KOPT-K1 (cell line): Measurements from ENCODE around the gene RBM3.
A peak's percentile ranks its signal among the peaks of the same experiment; 100 is the strongest.

Source experiments
- H3K27ac ChIP-seq: fragments of 200-600 bp; sonication (generic); 2 replicates; pipeline ENCODE4 v1.5.1; 2016; ENCODE audit warnings: antibody characterized with exemption, mild to moderate bottlenecking, low read depth, low read length; ENCODE audit not compliant: poor library complexity, severe bottlenecking
- H3K36me3 ChIP-seq: fragments of 200-600 bp; sonication (generic); 2 replicates; pipeline ENCODE4 v1.5.1; 2017; ENCODE audit warnings: antibody characterized with exemption, mild to moderate bottlenecking, low read length, moderate library complexity; ENCODE audit not compliant: insufficient read depth
- H3K9me3 ChIP-seq: fragments of 200-600 bp; sonication (generic); 2 replicates; pipeline ENCODE4 v1.5.1; 2017; ENCODE audit warnings: antibody characterized with exemption, low read length, mild to moderate bottlenecking; ENCODE audit not compliant: insufficient read depth, poor library complexity, severe bottlenecking

The RBM3 gene

GRCh38 chrX:48559636-48560035 lies 14.6 kb upstream of the RBM3 start:
- Histone ChIP-seq H3K9me3 (no peaks in the 10 kb centered on the region), H3K36me3 (peaks cover 67% of the 10 kb centered on the region), H3K27ac (no peak overlapping the region)

GRCh38 chrX:48560056-48560455 lies 14.2 kb upstream of the RBM3 start:
- H3K27ac ChIP-seq: no peak overlapping the region

GRCh38 chrX:48560681-48561080 lies 13.6 kb upstream of the RBM3 start:
- H3K27ac ChIP-seq: no peak overlapping the region
- peaks cover 59% of the 10 kb centered on the region for H3K36me3 ChIP-seq
- H3K9me3 ChIP-seq: no peaks in the 10 kb centered on the region

More at GRCh38 chrX:48560056-48560455, 14.2 kb upstream of the RBM3 start:
- Histone ChIP-seq H3K9me3 (no peaks in the 10 kb centered on the region), H3K36me3 (peaks cover 63% of the 10 kb centered on the region)

- H3K27ac ChIP-seq: no peak overlapping the region
- no peaks in the 10 kb centered on the region for H3K9me3 ChIP-seq
- H3K36me3 ChIP-seq: peaks cover 2% of the 10 kb centered on the region; the same call in 1 of the 2 replicates
These were observed 4.3 kb upstream of the RBM3 start for GRCh38 chrX:48569958-48570357.

- H3K36me3 ChIP-seq: peaks cover 40% of the 10 kb centered on the region
- peak overlapping the region; percentile 98 for H3K27ac ChIP-seq
- no peaks in the 10 kb centered on the region for H3K9me3 ChIP-seq
These were observed 504 bp upstream of the RBM3 start for GRCh38 chrX:48573690-48574269.

- Histone ChIP-seq H3K36me3 (peaks cover 54% of the 10 kb centered on the region), H3K9me3 (no peaks in the 10 kb centered on the region), H3K27ac (peak overlapping the region; percentile 98)
These were observed 1.4 kb downstream of the RBM3 start for GRCh38 chrX:48575642-48576041.

- H3K9me3 ChIP-seq: no peaks in the 10 kb centered on the region
- peaks cover 54% of the 10 kb centered on the region for H3K36me3 ChIP-seq
- peak overlapping the region; percentile 98 for H3K27ac ChIP-seq
These were observed 1.8 kb downstream of the RBM3 start for GRCh38 chrX:48576108-48576507.

- Histone ChIP-seq H3K27ac (no peak overlapping the region), H3K9me3 (no peaks in the 10 kb centered on the region), H3K36me3 (peaks cover 54% of the 10 kb centered on the region)
These were observed 4.4 kb downstream of the RBM3 start for GRCh38 chrX:48578661-48579128.

- no peaks in the 10 kb centered on the region for H3K9me3 ChIP-seq
- peaks cover 54% of the 10 kb centered on the region for H3K36me3 ChIP-seq
- no peak overlapping the region for H3K27ac ChIP-seq
These were observed 5.0 kb downstream of the RBM3 start for GRCh38 chrX:48579259-48579658.

- no peak overlapping the region for H3K27ac ChIP-seq
- peaks cover 46% of the 10 kb centered on the region for H3K36me3 ChIP-seq
- H3K9me3 ChIP-seq: no peaks in the 10 kb centered on the region
These were observed 6.4 kb downstream of the RBM3 start for GRCh38 chrX:48580662-48581061.

- Histone ChIP-seq H3K9me3 (no peaks in the 10 kb centered on the region), H3K27ac (no peak overlapping the region), H3K36me3 (peaks cover 5% of the 10 kb centered on the region)
These were observed 10.4 kb downstream of the RBM3 start for GRCh38 chrX:48584698-48585097.

- Histone ChIP-seq H3K9me3 (no peaks in the 10 kb centered on the region), H3K36me3 (no peaks in the 10 kb centered on the region), H3K27ac (no peak overlapping the region)
These were observed 15.3 kb downstream of the RBM3 start for GRCh38 chrX:48589482-48590162.

GRCh38 chrX:48590203-48591103 lies 16.2 kb downstream of the RBM3 start:
- no peaks in the 10 kb centered on the region for H3K36me3 ChIP-seq
- H3K9me3 ChIP-seq: no peaks in the 10 kb centered on the region
- no peak overlapping the region for H3K27ac ChIP-seq

- Histone ChIP-seq H3K36me3 (no peaks in the 10 kb centered on the region), H3K27ac (no peak overlapping the region), H3K9me3 (no peaks in the 10 kb centered on the region)
These were observed 17.0 kb downstream of the RBM3 start for GRCh38 chrX:48591255-48591791.

GRCh38 chrX:48592971-48593370 lies 18.7 kb downstream of the RBM3 start:
- Histone ChIP-seq H3K27ac (no peak overlapping the region), H3K36me3 (no peaks in the 10 kb centered on the region), H3K9me3 (no peaks in the 10 kb centered on the region)
